Stimulated activated CD4-positive, alpha-beta T cell treated with anti-CD3 and anti-CD28 coated beads, Interleukin-12 subunit alpha, Interleukin-12 subunit beta, amount 100 ng/mL, for 24 hours (primary cell): ENCODE measurements around the gene LAMTOR3.
"Not testable (repeated sequence)": the region's sequence is repeated elsewhere in the genome, so short reads cannot be mapped to it uniquely, and the experiment has no call there.

Experiments
- DNase-seq, 2 experiments: peaks; one replicate each; pipeline ENCODE4 v3.0.0-alpha.2; 2020; ENCODE audit warnings: low read depth in 2 of 2

The LAMTOR3 gene

GRCh38 chr4:99832321-99832720 is 61.9 kb downstream of the LAMTOR3 start:
- no peak for DNase-seq

- not testable (repeated sequence) for DNase-seq
These were observed 64.2 kb downstream of the LAMTOR3 start for GRCh38 chr4:99830051-99830450.

- no peak for DNase-seq
These were observed 65.8 kb downstream of the LAMTOR3 start for GRCh38 chr4:99828477-99828876.
